GM19372 (cell line): ENCODE results near the gene SKIC2.
A peak's percentile ranks its signal among the peaks of the same experiment; 100 is the strongest.
"Not testable (repeated sequence)": the region's sequence is repeated elsewhere in the genome, so short reads cannot be mapped to it uniquely, and the experiment has no call there.

ENCODE experiments used
- ATAC-seq: cut with Tn5 transposase; IDR thresholded peaks from one replicate; pipeline ENCODE4 v1.9.1; 2021; ENCODE audit warnings: mild to moderate bottlenecking, low read depth, moderate library complexity; ENCODE audit not compliant: unreplicated experiment

Gene SKIC2

DNA sequence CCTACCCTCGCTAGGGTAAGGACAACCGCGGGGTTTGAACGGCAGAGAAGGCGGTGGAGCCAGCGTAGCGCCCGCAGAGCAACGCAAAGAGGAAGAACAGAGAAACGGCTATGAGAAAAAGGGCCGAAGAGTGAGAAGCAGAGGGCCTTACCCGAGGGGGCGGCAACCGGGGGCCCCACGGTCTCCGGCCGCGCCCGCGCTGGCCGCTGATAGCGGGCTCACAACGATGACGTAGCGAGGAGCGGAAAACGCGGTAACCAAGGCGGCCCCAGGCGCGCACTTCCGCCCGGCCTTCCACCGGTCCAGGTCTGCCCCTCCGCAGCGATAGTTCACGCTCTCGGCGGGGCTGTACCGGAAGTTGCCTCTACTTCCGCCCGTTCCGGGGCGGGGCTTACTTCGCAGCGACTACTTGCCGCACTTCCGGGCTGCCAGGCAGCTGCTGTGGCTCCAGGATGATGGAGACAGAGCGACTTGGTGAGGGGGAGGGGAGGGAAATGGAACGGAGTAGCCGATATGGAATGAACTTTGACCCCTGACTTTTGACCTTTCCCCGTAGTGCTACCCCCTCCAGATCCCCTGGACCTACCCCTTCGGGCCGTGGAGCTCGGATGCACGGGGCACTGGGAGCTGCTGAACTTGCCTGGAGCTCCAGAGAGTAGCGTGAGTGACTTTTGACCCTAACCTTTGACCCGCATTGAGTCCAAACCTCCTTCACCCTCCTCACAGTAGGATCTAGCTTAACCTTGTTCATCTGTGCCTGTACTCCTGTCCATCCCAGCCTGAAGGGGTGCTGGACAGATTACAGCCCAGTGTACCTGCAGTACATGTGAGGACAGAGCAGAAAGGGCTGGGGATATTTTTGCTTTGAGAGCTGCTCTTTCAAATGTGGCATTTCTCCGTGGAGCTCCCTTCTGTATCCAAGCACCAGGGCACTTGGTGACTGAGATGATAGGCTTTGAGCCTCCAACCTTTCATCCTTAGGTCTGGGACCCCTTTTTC, at the start of gene SKIC2, which contains the start of gene NELFE:
Gene SKIC2 (plus strand): TSS at position 435 of the 999 bp plus-strand sequence. CDS start 18 bp downstream, at position 453.
Gene NELFE (minus strand): TSS at position 231 of the 999 bp plus-strand sequence. CDS start 525 bp downstream, outside the sequence.
- peak; percentile 99 for ATAC-seq

- not testable (repeated sequence) for ATAC-seq
These were observed 49.7 kb upstream of the SKIC2 start for GRCh38 chr6:31909298-31909697.

- ATAC-seq = no peak
These were observed 47.0 kb upstream of the SKIC2 start for GRCh38 chr6:31911826-31912585.

- ATAC-seq = no peak
These were observed 43.6 kb upstream of the SKIC2 start for GRCh38 chr6:31915351-31915750.

GRCh38 chr6:31915756-31916155, 43.2 kb upstream of the SKIC2 start:
- no peak for ATAC-seq

DNA sequence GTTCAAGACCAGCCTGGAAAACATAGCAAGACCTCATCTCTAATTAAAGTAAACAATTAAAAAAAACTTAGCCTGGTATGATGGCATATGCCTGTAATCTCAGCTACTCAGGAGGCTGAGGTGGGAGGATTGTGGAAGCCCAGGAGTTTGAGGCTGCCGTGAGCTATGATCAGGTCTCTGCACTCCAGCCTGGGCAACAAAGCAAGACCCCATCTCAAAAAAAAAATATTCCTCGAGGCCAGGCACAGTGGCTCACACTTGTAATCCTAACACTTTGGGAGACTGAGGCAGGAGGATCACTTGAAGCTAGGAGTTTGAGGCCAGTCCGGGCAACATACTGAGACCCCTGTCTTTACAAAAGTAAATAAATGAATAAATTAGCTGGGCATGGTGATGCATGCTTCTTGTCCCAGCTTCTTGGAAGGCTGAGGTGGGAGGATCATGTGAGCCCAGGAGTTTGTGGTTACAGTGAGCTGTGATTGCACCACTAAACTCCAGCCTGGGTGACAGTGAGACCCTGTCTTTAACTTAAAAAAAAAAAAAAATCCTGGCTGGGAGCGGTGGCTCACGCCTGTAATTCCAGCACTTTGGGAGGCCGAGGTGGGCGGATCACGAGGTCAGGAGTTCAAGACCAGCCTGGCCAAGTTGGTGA, 40.8 kb upstream of the SKIC2 start:
- ATAC-seq = no peak

DNA sequence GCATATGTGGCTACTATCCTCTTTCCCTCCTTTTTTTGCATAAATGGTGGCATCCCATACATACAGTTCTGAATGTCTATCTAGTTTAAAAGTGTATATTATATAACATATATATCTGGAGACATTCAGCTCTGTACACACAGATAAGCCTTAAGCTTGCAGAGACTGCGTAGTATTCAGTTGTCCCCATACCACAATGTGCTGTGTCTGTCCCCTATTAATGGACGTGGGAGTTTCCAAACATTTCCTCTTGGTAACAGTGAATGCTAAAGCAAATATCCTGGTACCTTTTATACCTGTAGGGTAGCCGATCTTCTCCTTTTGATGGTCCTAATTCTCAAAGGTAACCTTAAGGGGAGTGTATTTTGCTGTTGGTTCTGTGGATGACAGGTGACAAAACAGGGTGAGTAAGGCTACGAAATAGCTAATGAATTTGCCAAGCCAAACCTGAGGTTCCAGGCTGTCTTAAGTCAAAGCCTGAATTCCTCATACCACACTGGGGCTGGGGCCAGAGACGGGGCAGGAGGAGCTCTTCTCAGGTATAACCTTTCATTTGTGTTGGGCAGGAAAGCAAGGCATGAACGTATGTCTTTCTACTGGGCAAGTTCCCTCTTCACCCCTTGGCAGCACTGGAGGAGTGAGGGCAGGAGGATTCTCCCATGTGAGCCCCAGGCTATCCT, 39.2 kb upstream of the SKIC2 start:
- no peak for ATAC-seq

DNA sequence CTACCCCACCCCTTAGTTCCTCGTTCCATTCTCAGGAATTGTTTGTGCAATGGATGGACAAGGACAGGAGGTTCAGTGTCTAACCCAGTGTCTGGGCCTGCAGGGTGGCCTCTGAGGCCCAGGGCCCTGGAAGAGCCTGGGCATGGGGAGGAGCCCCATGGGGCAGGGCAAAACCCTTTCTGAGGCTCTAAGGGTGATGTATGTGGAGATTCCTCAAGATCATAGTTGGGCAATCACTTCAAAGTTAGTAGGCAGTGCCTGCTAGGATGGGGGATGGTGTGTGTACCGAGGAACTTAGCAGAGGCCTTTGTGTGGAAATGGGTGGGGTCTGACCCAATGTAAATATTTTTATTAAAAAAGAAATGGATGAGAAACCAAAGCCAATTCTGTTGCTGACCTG, 38.2 kb upstream of the SKIC2 start:
- no peak for ATAC-seq

DNA sequence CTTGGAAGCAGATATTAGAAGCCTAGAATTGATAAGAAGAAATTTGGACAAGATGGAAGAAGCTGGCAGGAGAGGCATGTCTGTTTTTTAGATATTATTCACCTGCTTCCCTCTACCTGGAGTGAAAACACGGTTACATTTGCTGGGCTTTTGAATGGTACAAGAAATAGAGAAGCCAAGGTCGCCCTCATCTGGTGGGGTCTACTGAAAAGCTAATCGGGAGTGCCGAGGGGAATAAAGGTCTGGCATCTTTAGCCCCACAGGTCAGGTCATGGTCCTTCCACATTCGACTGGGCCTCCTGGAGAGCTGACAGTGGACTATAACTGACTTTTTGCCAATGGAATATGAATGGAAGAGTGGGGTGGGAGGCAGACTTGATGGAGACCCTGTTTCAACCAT, 36.0 kb upstream of the SKIC2 start:
- ATAC-seq = no peak

GRCh38 chr6:31927242-31927862, 31.6 kb upstream of the SKIC2 start, which contains the start of gene C2:
C2 (plus strand) TSS chr6:31927717; CDS start chr6:31927753, 36 bp downstream.
- ATAC-seq = no peak

- no peak for ATAC-seq
These were observed 30.9 kb upstream of the SKIC2 start for GRCh38 chr6:31927863-31928671.

- ATAC-seq = no peak
These were observed 30.4 kb upstream of the SKIC2 start for GRCh38 chr6:31928672-31928939.

DNA sequence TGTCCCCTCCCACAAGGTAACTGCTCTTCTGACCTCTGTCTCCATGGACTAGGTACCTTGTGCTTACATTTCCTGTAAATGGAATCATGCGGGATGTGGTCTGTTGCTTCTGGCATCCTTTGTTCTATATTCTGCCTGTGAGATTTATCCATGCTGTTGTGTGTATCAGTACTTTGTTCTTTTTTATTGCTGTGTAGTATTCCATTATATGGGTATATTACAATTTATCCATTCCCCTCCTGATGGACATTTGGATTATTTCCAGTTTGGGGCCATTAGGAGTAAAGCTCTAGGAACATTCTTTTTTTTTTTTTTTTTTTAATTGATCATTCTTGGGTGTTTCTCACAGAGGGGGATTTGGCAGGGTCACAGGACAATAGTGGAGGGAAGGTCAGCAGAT, 28.0 kb upstream of the SKIC2 start:
- ATAC-seq = no peak

DNA sequence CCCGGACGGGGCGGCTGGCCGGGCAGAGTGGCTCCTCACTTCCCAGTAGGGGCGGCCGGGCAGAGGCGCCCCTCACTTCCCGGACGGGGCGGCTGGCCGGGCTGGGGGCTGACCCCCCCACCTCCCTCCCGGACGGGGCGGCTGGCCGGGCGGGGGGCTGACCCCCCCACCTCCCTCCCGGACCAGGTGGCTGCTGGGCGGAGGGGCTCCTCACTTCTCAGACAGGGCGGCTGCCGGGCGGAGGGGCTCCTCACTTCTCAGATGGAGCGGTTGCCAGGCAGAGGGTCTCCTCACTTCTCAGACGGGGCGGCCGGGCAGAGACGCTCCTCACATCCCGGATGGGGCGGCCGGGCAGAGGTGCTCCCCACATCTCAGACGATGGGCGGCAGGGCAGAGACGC, 26.8 kb upstream of the SKIC2 start:
- ATAC-seq = not testable (repeated sequence)

GRCh38 chr6:31933537-31933936, 25.4 kb upstream of the SKIC2 start:
- ATAC-seq = no peak

- no peak for ATAC-seq
These were observed 24.0 kb upstream of the SKIC2 start for GRCh38 chr6:31935021-31935420.

GRCh38 chr6:31935823-31936222, 23.2 kb upstream of the SKIC2 start:
- ATAC-seq = no peak

DNA sequence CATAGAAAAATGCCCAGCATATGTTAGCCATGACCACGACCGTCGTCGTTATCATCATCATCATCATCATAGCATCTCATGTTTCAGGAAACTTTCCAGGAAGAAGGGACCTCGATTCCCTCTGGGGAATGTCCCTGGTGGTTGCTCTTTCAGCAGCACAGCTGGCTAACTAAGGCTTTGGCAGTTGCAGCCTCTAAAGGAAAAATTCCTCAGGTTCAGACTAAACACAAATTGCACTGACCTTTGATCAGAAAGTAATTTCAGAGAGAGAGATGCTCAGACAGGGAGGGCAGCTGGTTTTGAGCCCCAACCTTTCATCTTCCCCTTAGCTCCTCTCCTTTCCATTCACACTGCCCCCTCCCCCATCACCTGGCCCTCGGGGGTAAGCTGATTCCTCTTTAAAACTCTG, 18.7 kb upstream of the SKIC2 start:
- ATAC-seq = no peak

GRCh38 chr6:31943742-31944141, 15.2 kb upstream of the SKIC2 start:
- no peak for ATAC-seq
